Measurements from ENCODE around the gene SUMF1. TPM values are rescaled to one million over a fixed set of nuclear protein-coding genes. Genes with fewer than 3 reads are reported as not detected.

The SUMF1 gene
- total RNA-seq, result 49.1 and 65.2 TPM in 2 replicates

GRCh38 chr3:4466741-4467521 is at the start of gene SUMF1:
Gene SUMF1 (minus strand): TSS chr3:4467269. CDS start chr3:4467245, 24 bp downstream.

GRCh38 chr3:4493014-4493940 is 26.2 kb upstream of the SUMF1 start, which contains the start of gene ITPR1:
Gene ITPR1 (plus strand): TSS chr3:4493348. CDS start chr3:4516492, 23,144 bp downstream.

Other genes starting within 250 kb of the SUMF1 start
- 8.8 and 9.0 TPM in 2 replicates for gene SETMAR, start 163.9 kb downstream of the SUMF1 start, total RNA-seq
- gene ITPR1, start 26.1 kb upstream of the SUMF1 start, total RNA-seq, result 68.1 and 84.8 TPM in 2 replicates

All from smooth muscle cell of bladder (primary cell).